Transverse colon (tissue), 4 donors: ENCODE results near the gene MYOF. TPM values are rescaled to one million over a fixed set of nuclear protein-coding genes. Genes with fewer than 3 reads are reported as not detected.

Source experiments
- DNase-seq: peaks from one replicate; pipeline ENCODE4 v3.0.0-alpha.2; 2019
- H3K27ac ChIP-seq, 4 donors: fragments of 200-600 bp; sonication (generic); 2 replicates each; pipeline ENCODE4 v1.5.1; 2016 to 2018; ENCODE audit warnings: inconsistent platforms in 4 of 4
- H3K27me3 ChIP-seq: fragments of 200-600 bp; sonication (generic); 2 replicates; pipeline ENCODE4 v1.5.1; 2017; ENCODE audit warnings: inconsistent platforms
- H3K36me3 ChIP-seq, 4 donors: fragments of 200-600 bp; sonication (generic); 2 replicates each; pipeline ENCODE4 v1.5.1; 2017 to 2019; ENCODE audit warnings: inconsistent platforms in 4 of 4
- H3K4me1 ChIP-seq, 4 donors: fragments of 200-600 bp; sonication (generic); 2 replicates each; pipeline ENCODE4 v1.5.1; 2017 to 2020; ENCODE audit warnings: inconsistent platforms in 4 of 4
- H3K4me3 ChIP-seq, 4 donors: fragments of 200-600 bp; sonication (generic); 1 replicate in 1 of 4; 2 replicates in 3 of 4; pipeline versions ENCODE4 v1.5.1 to v1.6.1; 2017 to 2019; ENCODE audit warnings: inconsistent platforms in 4 of 4
- H3K9me3 ChIP-seq, 2 donors: fragments of 200-600 bp; sonication (generic); 2 replicates each; pipeline ENCODE4 v1.5.1; 2017 to 2019; ENCODE audit warnings: inconsistent platforms in 2 of 2
- EP300 ChIP-seq: sonication (generic); formaldehyde crosslinking; IDR thresholded peaks from one replicate; pipeline ENCODE4 v1.6.1; 2017; ENCODE audit warnings: antibody characterized with exemption, low read depth
- POLR2A ChIP-seq: fragments of 450-650 bp; IDR thresholded peaks from one replicate; pipeline ENCODE4 v1.6.1; 2016; ENCODE audit warnings: antibody characterized with exemption, mild to moderate bottlenecking, moderate library complexity
- POLR2AphosphoS5 ChIP-seq, 3 donors: sonication (generic); formaldehyde crosslinking; IDR thresholded peaks; one replicate each; pipeline ENCODE4 v1.6.1; 2016; ENCODE audit warnings: antibody characterized with exemption in 3 of 3
- WGBS, 2 donors: methylation state at CpG; one replicate each; pipeline ENCODE4 v1.1.5; 2018; ENCODE audit warnings: low coverage in 1 of 2; 5-methylcytosine and 5-hydroxymethylcytosine counted together
- in situ Hi-C, 4 donors: fragments of 200-750 bp; cut with MboI; loops; one replicate each; pipeline versions ENCODE4 v1.15.0 to v1.15.1; 2017; ENCODE audit warnings: low sequenced_read_pairs in 3 of 4, low pct_ligation_motif_present in 1 of 4, low pct_unique_long_range_greater_than_20kb in 1 of 4
- intact Hi-C: fragments of 100-400 bp; cut with DNase I; formaldehyde crosslinking; loops from one replicate; pipeline ENCODE4 v1.15.1; 2023; ENCODE audit warnings: low total_unique reads
- total RNA-seq, 4 donors: library from RNA; depleted of rRNA; stranded (reverse); fragments of >200 nt; gene quantifications; one replicate each; pipeline ENCODE4 v1.1.0, GENCODE V29; 2016
- TF ChIP-seq, protein P1 (sequence below), 5 experiments: fragments of 200-600 bp in 3 of 5; fragments of 450-650 bp in 2 of 5; sonication (generic) in 3 of 5; IDR thresholded peaks; 1 replicate in 2 of 5; 2 replicates in 3 of 5; pipeline ENCODE4 v1.5.1; 2016 to 2017; ENCODE audit warnings: antibody characterized with exemption in 5 of 5, inconsistent platforms in 3 of 5, mild to moderate bottlenecking in 2 of 5, moderate library complexity in 1 of 5

The MYOF gene
- total RNA-seq, 4 donors from 2014 or later, result 18.9 to 57.2 (median 50.2) TPM

DNA sequence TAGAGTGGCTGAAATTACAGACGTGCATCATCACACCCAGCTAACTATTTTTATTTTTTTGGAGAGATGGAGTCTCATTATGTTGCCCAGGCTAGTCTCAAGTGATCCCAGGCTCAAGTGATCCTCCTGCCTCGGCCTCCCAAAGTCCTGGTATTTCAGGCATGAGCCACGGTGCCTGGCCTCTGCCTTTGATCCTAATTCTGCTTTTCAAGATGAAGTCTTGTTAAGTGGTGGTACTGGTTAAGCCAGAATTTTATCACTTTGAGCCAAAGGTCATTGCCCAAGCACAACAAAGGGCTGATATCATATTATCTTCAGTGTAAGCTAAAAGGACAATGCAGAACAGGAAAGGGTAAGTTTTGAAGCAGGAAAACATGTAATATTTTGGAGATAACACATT, 64.2 kb downstream of the MYOF start:
- 53 to 58% methylated on average over 3 of the region's 3 CpGs for WGBS, 2 donors
- intact Hi-C loops, result no loop called here
- Histone ChIP-seq H3K9me3 (no peaks in the 10 kb centered on the region), H3K4me3 (no peak overlapping the region), H3K27me3 (no peaks in the 10 kb centered on the region), H3K4me1 (peaks cover 10 to 42% (median 14%) of the 10 kb centered on the region in 4 donors), H3K36me3 (no peaks in the 10 kb centered on the region), H3K27ac (no peak overlapping the region)
- DNase-seq, result no peak
- in situ Hi-C loops, result no loop called here
- TF ChIP-seq POLR2AphosphoS5 (IDR thresholded peaks at IDR 0.05) (no peak), EP300 (no peak), POLR2A (no peak)
- TF ChIP-seq, protein P1, sequence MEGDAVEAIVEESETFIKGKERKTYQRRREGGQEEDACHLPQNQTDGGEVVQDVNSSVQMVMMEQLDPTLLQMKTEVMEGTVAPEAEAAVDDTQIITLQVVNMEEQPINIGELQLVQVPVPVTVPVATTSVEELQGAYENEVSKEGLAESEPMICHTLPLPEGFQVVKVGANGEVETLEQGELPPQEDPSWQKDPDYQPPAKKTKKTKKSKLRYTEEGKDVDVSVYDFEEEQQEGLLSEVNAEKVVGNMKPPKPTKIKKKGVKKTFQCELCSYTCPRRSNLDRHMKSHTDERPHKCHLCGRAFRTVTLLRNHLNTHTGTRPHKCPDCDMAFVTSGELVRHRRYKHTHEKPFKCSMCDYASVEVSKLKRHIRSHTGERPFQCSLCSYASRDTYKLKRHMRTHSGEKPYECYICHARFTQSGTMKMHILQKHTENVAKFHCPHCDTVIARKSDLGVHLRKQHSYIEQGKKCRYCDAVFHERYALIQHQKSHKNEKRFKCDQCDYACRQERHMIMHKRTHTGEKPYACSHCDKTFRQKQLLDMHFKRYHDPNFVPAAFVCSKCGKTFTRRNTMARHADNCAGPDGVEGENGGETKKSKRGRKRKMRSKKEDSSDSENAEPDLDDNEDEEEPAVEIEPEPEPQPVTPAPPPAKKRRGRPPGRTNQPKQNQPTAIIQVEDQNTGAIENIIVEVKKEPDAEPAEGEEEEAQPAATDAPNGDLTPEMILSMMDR (IDR thresholded peaks at IDR 0.05), result no peak

DNA sequence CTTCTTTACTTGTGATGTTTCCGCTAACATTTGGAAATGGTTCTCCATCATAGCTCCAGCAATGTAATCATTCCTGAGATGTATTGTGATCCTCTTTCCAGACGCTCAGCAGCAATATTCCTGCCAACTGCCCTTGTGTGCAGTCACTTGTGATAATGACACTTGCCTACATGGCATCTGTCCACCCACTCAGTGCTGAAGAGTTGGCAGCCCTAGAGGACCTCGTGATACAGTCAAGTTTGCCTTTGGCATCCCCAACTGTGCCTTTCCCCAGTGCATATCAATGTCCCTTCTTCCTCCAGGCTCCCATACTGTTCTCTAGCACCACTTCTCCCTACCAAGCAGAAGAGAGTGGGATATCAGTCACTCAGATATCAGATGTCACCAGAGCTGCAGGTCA, 64.9 kb downstream of the MYOF start:
- H3K27me3 ChIP-seq, result no peaks in the 10 kb centered on the region
- no peaks in the 10 kb centered on the region for H3K36me3 ChIP-seq
- no peaks in the 10 kb centered on the region for H3K9me3 ChIP-seq
- H3K27ac ChIP-seq, result no peak overlapping the region
- TF ChIP-seq, protein P1 (IDR thresholded peaks at IDR 0.05), result no peak
- TF ChIP-seq EP300, result no peak
- TF ChIP-seq POLR2A, result no peak
- no peak for TF ChIP-seq POLR2AphosphoS5 (IDR thresholded peaks at IDR 0.05)
- intact Hi-C loops (no loop called here), in situ Hi-C loops (no loop called here)
- H3K4me3 ChIP-seq, result no peak overlapping the region
- peaks cover 9 to 47% (median 13%) of the 10 kb centered on the region in 4 donors for H3K4me1 ChIP-seq
- DNase-seq, result no peak
- 50 to 81% methylated on average over 1 to 3 of the region's 3 CpGs for WGBS, 2 donors

GRCh38 chr10:93416824-93417223, 65.3 kb downstream of the MYOF start:
- peaks cover 5 to 45% (median 8%) of the 10 kb centered on the region in 4 donors for H3K4me1 ChIP-seq
- no peak overlapping the region for H3K4me3 ChIP-seq
- DNase-seq, result no peak
- H3K27ac ChIP-seq, result no peak overlapping the region
- peaks cover 0 to 1% (median 0%) of the 10 kb centered on the region in 4 donors for H3K36me3 ChIP-seq
- intact Hi-C loops (no loop called here), in situ Hi-C loops (no loop called here)
- H3K27me3 ChIP-seq, result no peaks in the 10 kb centered on the region
- no peak for TF ChIP-seq POLR2AphosphoS5 (IDR thresholded peaks at IDR 0.05)
- no peak for TF ChIP-seq EP300
- TF ChIP-seq, protein P1 (IDR thresholded peaks at IDR 0.05), result no peak
- TF ChIP-seq POLR2A, result no peak
- 90% methylated on average over 4 of the region's 4 CpGs; no CpG with 5 or more reads in 1 of the 2 donors for WGBS, 2 donors
- no peaks in the 10 kb centered on the region for H3K9me3 ChIP-seq

DNA sequence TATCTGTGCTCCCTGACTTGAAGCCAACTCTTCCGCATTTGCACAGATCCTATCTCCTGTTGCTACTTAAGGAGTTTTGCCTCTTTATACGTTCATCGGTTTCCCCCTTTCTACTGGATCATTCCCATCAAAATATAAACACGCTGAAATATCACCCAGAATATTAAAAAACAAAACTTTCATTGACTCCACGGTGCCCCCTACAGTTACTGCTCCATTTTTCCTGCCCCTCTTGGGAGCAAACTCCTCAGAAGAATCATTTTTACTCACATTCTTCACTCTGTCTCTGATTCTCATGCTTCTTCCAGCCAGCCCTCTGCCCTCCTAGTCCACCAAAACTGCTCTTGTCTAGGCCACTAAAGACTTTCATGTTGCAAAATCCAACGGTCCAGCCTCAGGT, 66.4 kb downstream of the MYOF start:
- Histone ChIP-seq H3K27me3 (no peaks in the 10 kb centered on the region), H3K4me3 (no peak overlapping the region), H3K27ac (no peak overlapping the region), H3K9me3 (no peaks in the 10 kb centered on the region), H3K4me1 (peaks cover 0 to 36% (median 2%) of the 10 kb centered on the region in 4 donors), H3K36me3 (peaks cover 0 to 8% (median 0%) of the 10 kb centered on the region in 4 donors)
- intact Hi-C loops, result no loop called here
- in situ Hi-C loops, result no loop called here
- 73 to 84% methylated on average over 5 to 6 of the region's 6 CpGs for WGBS, 2 donors
- no peak for DNase-seq
- TF ChIP-seq, protein P1 (IDR thresholded peaks at IDR 0.05), result no peak
